Adrenal gland (tissue), 12 donors: ENCODE results near the gene TNFSF9. TPM values are rescaled to one million over a fixed set of nuclear protein-coding genes. Genes with fewer than 3 reads are reported as not detected.
A peak's percentile ranks its signal among the peaks of the same experiment; 100 is the strongest.

Experiments used
- DNase-seq, 7 donors: peaks; one replicate each; pipeline ENCODE4 v3.0.0-alpha.2; 2019 to 2020
- H3K27ac ChIP-seq, 5 donors: fragments of 200-600 bp; sonication (generic) in 4 of 5; 1 replicate in 3 of 5; 2 replicates in 2 of 5; pipeline versions ENCODE4 v1.5.1 to v1.8.0; 2016 to 2020; ENCODE audit warnings: mild to moderate bottlenecking in 1 of 5
- H3K27me3 ChIP-seq: fragments of 200-600 bp; 2 replicates; pipeline ENCODE4 v1.8.0; 2021
- H3K36me3 ChIP-seq, 2 donors: fragments of 200-600 bp; replicated peaks in 1 of 2; 1 replicate in 1 of 2; 2 replicates in 1 of 2; pipeline versions ENCODE4 v1.5.1 to v1.8.0; 2018 to 2022
- H3K4me1 ChIP-seq, 2 donors: fragments of 200-600 bp; replicated peaks in 1 of 2; 1 replicate in 1 of 2; 2 replicates in 1 of 2; pipeline versions ENCODE4 v1.5.1 to v1.8.0; 2018 to 2021
- H3K4me3 ChIP-seq, 4 donors: fragments of 200-600 bp; sonication (generic) in 3 of 4; one replicate each; pipeline ENCODE4 v1.5.1; 2016 to 2018
- H3K9me3 ChIP-seq, 3 donors: fragments of 200-600 bp; sonication (generic) in 1 of 3; replicated peaks in 1 of 3; 1 replicate in 2 of 3; 2 replicates in 1 of 3; pipeline versions ENCODE4 v1.5.1 to v1.8.0; 2016 to 2021
- CTCF ChIP-seq, 6 experiments: fragments of 450-650 bp in 4 of 6; fragments of 200-600 bp in 2 of 6; sonication (generic) in 1 of 6; IDR thresholded peaks; 1 replicate in 5 of 6; 2 replicates in 1 of 6; pipeline versions ENCODE4 v1.5.1 to v1.8.0; 2016 to 2021; ENCODE audit warnings: antibody characterized with exemption in 6 of 6, mild to moderate bottlenecking in 2 of 6, moderate library complexity in 1 of 6
- POLR2A ChIP-seq, 2 donors: fragments of 450-650 bp; IDR thresholded peaks; one replicate each; pipeline ENCODE4 v1.6.1; 2017; ENCODE audit warnings: antibody characterized with exemption in 2 of 2, mild to moderate bottlenecking in 2 of 2, moderate library complexity in 1 of 2
- WGBS, 4 donors: extraction: QIAGEN DNeasy Blood & Tissue Kit in 2 of 4; methylation state at CpG; one replicate each; pipeline versions ENCODE4 v1.1.5 to v1.1.7; 2013 to 2017; 5-methylcytosine and 5-hydroxymethylcytosine counted together
- intact Hi-C, 2 donors: fragments of 100-400 bp; cut with DNase I; formaldehyde crosslinking; loops; one replicate each; pipeline versions ENCODE4 v1.14.1 to v1.15.0; 2022 to 2023
- polyA plus RNA-seq, 3 donors: library from polyadenylated mRNA; stranded (reverse); fragments of 200-250 nt in 2 of 3; fragments of 350-450 nt in 1 of 3; fragmentation: Illumina TruSeq in 1 of 3; extraction: RNeasy Lipid Tissue Mini Kit (QIAGEN cat#74804) in 1 of 3; gene quantifications; one replicate each; pipeline ENCODE4 v1.2.3, GENCODE V29; 2013 to 2014
- total RNA-seq, 9 donors: library from RNA; depleted of rRNA in 4 of 9; stranded (reverse); fragments of >200 nt in 4 of 9; fragments of 120-200 nt in 1 of 9; fragmentation: NEBNext Ultra II Directional in 1 of 9; extraction: Animal tissue kit (Norgen Biotek cat#: 25700) in 1 of 9; gene quantifications; one replicate each; pipeline versions ENCODE4 v1.1.0 to v1.2.4, GENCODE V29; 2013 to 2023
- donor health status: healthy with polysubstance abuse.
- donor health status: Bipolar disorder and iron deficiency.
- donor health status: DM: yes; HTN: yes; CAD: no.
- donor health status: DM: no; HTN: no; CAD: no.
- donor health status: DM: no; HTN: no; CAD: no.
- donor health status: DM: yes; HTN: yes; CAD: no.

Gene TNFSF9
- total and polyA plus RNA-seq, 12 donors = 0.16 to 1.6 (median 0.58) TPM; not detected in 1

- peak overlapping the region; percentile 2 to 87 (median 36) for H3K27ac ChIP-seq
- H3K36me3 ChIP-seq = no peaks in the 10 kb centered on the region
- no peak for TF ChIP-seq POLR2A (IDR thresholded peaks at IDR 0.05)
- DNase-seq = peak in 6 of 7 donors; percentile 66 to 86 (median 74)
- H3K4me1 ChIP-seq = peaks cover 12 to 37% of the 10 kb centered on the region in 2 donors
- 38 to 64% (median 44%) methylated on average over 7 of the region's 7 CpGs for WGBS, 4 donors
- intact Hi-C loops = no loop called here
- peak overlapping the region in 1 of 4 donors; percentile 59 for H3K4me3 ChIP-seq
- H3K9me3 ChIP-seq = no peaks in the 10 kb centered on the region
- H3K27me3 ChIP-seq = no peaks in the 10 kb centered on the region
Observed at GRCh38 chr19:6498294-6499036, 32.4 kb upstream of the TNFSF9 start.

GRCh38 chr19:6499052-6499790 is 31.6 kb upstream of the TNFSF9 start:
- TF ChIP-seq POLR2A (IDR thresholded peaks at IDR 0.05) = peak; percentile 11 to 38
- no peak for TF ChIP-seq CTCF (IDR thresholded peaks at IDR 0.05)
- intact Hi-C loops = no loop called here
- Histone ChIP-seq H3K4me3 (peak overlapping the region in 1 of 4 donors; percentile 59), H3K36me3 (no peaks in the 10 kb centered on the region), H3K9me3 (no peaks in the 10 kb centered on the region), H3K4me1 (peaks cover 17 to 41% of the 10 kb centered on the region in 2 donors), H3K27me3 (no peaks in the 10 kb centered on the region), H3K27ac (peak overlapping the region; percentile 2 to 87 (median 36))
- 38 to 49% (median 43%) methylated on average over 17 of the region's 17 CpGs for WGBS, 4 donors
- peak in 4 of 7 donors; percentile 50 to 64 (median 55) for DNase-seq

- WGBS, 4 donors = 14 to 50% (median 31%) methylated on average over 12 to 24 of the region's 24 CpGs
- Histone ChIP-seq H3K27me3 (no peaks in the 10 kb centered on the region), H3K4me1 (peaks cover 17 to 41% of the 10 kb centered on the region in 2 donors), H3K4me3 (peak overlapping the region in 3 of 4 donors; percentile 22 to 62 (median 59)), H3K36me3 (no peaks in the 10 kb centered on the region), H3K9me3 (no peaks in the 10 kb centered on the region), H3K27ac (peak overlapping the region in 3 of 5 donors; percentile 74 to 79 (median 76))
- no peak for TF ChIP-seq POLR2A (IDR thresholded peaks at IDR 0.05)
- no peak for TF ChIP-seq CTCF (IDR thresholded peaks at IDR 0.05)
- no peak for DNase-seq
- intact Hi-C loops = no loop called here
Observed at GRCh38 chr19:6500837-6501739, 29.7 kb upstream of the TNFSF9 start.

- no peaks in the 10 kb centered on the region for H3K9me3 ChIP-seq
- intact Hi-C loops = no loop called here
- peak within 1 kb of the TSS; percentile 39 to 79 (median 74) for H3K27ac ChIP-seq
- no peaks in the 10 kb centered on the region for H3K27me3 ChIP-seq
- DNase-seq = peak in 6 of 7 donors; percentile 45 to 72 (median 69)
- H3K36me3 ChIP-seq = no peaks in the 10 kb centered on the region
- 1 to 3% (median 1%) methylated on average over 8 to 71 of the region's 71 CpGs for WGBS, 4 donors
- TF ChIP-seq POLR2A (IDR thresholded peaks at IDR 0.05) (peak; percentile 65 to 73), CTCF (IDR thresholded peaks at IDR 0.05) (peak in 2 of 6 experiments; percentile 5 to 40)
- H3K4me3 ChIP-seq = peak within 1 kb of the TSS in 3 of 4 donors; percentile 22 to 62 (median 59)
- H3K4me1 ChIP-seq = peaks cover 17 to 41% of the 10 kb centered on the region in 2 donors
Observed at GRCh38 chr19:6501740-6502648, 28.8 kb upstream of the TNFSF9 start, which contains the start of gene TUBB4A. TSS of gene TUBB4A (minus strand) at chr19:6502309. CDS start at chr19:6502212, 97 bp downstream.
